SIG-M5 (cell line): ENCODE data around the gene NT5DC2.

Experiments used
- DNase-seq: peaks from one replicate; lab custom pipeline; 2025; lab: John Stamatoyannopoulos, UW

The NT5DC2 gene

GRCh38 chr3:52524752-52525679 is 8.6 kb downstream of the NT5DC2 start:
- no peak for DNase-seq

- DNase-seq: no peak
These were observed 9.4 kb downstream of the NT5DC2 start for GRCh38 chr3:52524258-52524751.

- no peak for DNase-seq
These were observed 10.0 kb downstream of the NT5DC2 start for GRCh38 chr3:52523386-52524257.

DNA sequence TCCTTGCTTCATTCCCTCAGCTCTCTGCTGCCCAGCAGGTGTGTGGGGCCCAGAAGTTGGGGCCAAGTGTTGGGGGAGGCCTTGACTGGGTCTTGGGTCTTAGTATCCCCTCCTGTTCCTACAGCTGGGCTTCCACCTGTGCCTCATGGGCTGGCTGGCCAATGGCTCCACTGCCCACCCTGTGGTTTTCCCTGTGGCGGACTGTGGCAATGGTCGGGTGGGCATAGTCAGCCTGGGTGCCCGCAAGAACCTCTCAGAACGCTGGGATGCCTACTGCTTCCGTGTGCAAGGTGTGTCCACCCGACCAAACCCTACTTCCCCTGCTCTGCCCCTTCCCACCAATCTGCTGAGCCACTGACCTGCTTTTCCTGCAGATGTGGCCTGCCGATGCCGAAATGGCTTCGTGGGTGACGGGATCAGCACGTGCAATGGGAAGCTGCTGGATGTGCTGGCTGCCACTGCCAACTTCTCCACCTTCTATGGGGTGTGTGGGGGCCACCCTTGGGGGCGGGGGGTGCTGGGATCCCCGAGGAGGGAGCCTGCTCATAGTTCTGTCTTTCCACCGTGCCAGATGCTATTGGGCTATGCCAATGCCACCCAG is 10.9 kb downstream of the NT5DC2 start:
- no peak for DNase-seq

- no peak for DNase-seq
These were observed 11.6 kb downstream of the NT5DC2 start for GRCh38 chr3:52521881-52522650.

DNA sequence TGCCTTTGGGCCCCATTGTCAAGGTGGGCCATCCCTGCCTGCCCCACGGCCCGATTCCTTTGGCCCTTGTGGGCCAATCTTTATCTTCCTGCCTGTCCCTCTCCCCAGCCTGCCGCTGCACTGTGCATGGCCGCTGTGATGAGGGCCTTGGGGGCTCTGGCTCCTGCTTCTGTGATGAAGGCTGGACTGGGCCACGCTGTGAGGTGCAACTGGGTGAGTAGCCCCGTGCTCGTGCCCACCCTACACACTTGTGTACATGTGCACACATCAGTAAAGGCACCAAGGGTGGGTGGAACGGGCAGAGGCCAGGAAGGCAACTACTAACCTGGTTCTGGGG is 12.2 kb downstream of the NT5DC2 start:
- no peak for DNase-seq

- DNase-seq: no peak
These were observed 12.8 kb downstream of the NT5DC2 start for GRCh38 chr3:52520716-52521487.

DNA sequence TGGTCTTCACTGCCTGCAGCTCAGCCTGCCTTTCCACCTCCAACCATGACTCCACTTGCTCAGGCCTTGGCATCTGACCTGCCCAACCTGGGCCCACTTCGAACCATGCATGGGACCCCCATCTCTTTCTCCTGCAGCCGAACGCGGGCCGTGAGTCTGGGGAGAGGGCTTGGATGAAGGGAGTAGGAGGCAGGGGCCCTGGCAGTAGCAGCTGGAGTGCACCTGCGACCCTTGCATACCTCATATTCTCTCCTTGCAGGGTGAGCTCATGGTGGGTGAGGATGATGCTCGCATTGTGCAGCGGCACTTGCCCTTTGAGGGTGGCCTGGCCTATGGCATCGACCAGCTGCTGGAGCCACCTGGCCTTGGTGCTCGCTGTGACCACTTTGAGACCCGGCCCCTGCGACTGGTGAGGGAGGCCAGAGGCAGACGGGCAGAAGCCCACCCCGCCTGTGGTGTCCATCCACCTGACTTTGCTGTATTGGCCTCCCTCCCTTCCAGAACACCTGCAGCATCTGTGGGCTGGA is 13.5 kb downstream of the NT5DC2 start:
- no peak for DNase-seq

DNA sequence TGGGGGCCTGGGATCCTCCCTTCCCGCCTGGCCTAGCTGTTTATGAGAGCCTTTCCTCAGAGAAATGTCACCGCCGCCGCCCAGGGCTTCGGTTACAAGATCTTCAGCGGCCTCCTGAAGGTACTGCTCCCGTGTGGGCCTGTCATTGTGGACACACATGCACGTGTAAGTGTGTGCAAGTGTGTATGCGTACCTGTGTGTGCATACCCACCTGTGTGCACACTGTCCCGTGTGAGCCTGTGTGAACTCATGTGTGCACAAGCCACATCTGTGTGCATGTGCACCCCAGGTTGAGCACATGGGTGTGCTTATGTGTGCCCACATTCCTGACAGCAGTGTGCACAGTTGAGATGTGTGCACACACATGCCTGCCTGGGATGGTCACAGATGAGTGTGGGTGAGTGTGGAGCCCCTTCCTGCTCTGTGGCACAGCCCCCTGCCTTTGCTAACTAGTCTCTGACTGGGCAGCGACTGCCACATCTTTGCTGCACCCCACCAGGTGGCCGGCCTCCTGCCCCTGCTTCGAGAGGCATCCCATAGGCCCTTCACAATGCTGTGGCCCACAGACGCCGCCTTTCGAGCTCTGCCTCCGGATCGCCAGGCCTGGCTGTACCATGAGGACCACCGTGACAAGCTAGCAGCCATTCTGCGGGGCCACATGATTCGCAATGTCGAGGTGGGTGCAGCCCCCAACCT is 14.1 kb downstream of the NT5DC2 start:
- DNase-seq: no peak

- DNase-seq: no peak
These were observed 14.8 kb downstream of the NT5DC2 start for GRCh38 chr3:52518723-52519444.

DNA sequence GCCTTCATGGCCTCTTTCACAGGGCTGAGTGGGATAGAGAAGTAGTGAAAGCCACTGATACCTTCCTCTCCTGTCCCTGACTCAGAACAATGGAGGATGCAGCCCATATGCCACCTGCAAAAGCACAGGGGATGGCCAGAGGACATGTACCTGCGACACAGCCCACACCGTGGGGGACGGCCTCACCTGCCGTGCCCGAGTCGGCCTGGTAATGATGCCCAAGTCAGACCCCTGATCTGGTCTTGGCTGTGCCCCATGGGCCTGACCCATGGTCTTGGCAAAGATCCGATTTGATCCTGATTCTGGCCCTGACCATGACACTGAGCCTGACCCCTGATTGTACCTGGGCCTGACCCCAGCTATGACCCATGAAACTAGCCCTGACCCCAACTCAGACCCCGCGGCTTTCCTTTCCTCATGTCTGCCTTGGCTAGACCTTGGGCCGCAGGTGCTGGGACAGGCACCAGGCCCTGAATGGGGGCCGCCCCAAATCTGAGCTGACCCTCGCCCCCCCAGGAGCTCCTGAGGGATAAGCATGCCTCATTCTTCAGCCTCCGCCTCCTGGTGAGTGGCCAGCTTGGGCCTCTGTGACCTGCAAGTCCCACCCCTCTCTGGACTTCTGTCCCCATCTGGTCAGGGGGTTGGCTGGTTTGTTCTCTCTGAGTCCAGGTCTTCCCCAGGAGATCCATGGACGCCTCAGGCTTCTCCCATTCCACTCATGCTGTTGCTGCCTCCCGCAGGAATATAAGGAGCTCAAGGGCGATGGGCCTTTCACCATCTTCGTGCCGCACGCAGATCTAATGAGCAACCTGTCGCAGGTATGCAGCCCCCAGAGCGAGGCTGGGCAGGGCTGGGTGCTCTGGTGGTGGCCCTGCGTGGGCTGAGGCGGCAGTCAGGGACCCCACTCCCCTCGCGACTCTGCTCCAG is 15.6 kb downstream of the NT5DC2 start:
- DNase-seq: no peak

GRCh38 chr3:52516509-52517195 is 17.0 kb downstream of the NT5DC2 start:
- DNase-seq: no peak

- no peak for DNase-seq
These were observed 18.5 kb downstream of the NT5DC2 start for GRCh38 chr3:52515192-52515591.

GRCh38 chr3:52514576-52514975 is 19.1 kb downstream of the NT5DC2 start:
- DNase-seq: no peak

GRCh38 chr3:52513281-52513680 is 20.4 kb downstream of the NT5DC2 start:
- no peak for DNase-seq

DNA sequence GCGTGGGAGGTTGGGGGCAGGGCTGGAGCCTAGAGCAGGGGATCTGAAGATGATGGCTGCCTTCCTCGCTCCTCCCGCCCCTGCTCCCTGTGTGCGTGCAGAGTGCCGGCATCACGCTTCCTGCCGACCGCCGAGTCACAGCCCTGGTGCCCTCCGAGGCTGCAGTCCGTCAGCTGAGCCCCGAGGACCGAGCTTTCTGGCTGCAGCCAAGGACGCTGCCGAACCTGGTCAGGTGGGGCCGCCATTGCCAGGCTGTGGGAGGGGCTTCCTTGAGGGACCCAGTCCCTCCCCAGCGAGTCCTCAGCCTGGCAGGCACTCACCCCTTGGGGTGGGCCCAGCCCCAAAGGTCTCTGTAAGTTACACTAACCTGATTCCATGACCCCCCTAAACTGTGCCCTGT is 20.9 kb downstream of the NT5DC2 start:
- DNase-seq: no peak

DNA sequence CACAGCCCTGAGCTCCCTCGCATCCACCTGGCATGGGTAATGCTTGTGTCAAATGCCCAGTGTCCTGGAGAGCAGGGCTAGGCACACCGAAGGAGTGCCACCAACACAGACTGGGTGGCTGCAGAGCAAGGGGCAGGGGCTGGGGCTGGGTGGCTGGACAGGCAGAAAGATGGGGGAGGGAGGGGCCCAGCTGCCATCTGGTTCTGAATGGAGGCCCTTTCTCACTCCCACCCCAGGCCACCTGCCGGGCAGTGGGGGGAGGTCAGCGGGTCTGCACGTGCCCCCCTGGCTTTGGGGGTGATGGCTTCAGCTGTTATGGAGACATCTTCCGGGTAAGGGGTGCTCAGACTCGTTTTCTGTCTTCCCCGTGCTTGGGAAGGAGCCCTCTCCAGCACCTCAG is 21.6 kb downstream of the NT5DC2 start:
- no peak for DNase-seq

GRCh38 chr3:52511509-52511908 is 22.1 kb downstream of the NT5DC2 start:
- no peak for DNase-seq
